HG02571 (cell line): Measurements from ENCODE around the gene DAGLA.

Experiments
- ATAC-seq: cut with Tn5 transposase; IDR thresholded peaks from one replicate; pipeline ENCODE4 v1.9.1; 2021; ENCODE audit warnings: mild to moderate bottlenecking, moderate library complexity; ENCODE audit not compliant: unreplicated experiment

The DAGLA gene

GRCh38 chr11:61745781-61746441 is 65.7 kb downstream of the DAGLA start:
- ATAC-seq = no peak

- no peak for ATAC-seq
Measured at GRCh38 chr11:61746442-61747191, 66.4 kb downstream of the DAGLA start.

GRCh38 chr11:61747192-61747966 is 67.2 kb downstream of the DAGLA start:
- ATAC-seq = peak; percentile 61

GRCh38 chr11:61747967-61748285 is 67.7 kb downstream of the DAGLA start:
- no peak for ATAC-seq

GRCh38 chr11:61749591-61750217 is 69.5 kb downstream of the DAGLA start:
- no peak for ATAC-seq

GRCh38 chr11:61750631-61751273 is 70.6 kb downstream of the DAGLA start:
- no peak for ATAC-seq

GRCh38 chr11:61751384-61751783 is 71.2 kb downstream of the DAGLA start:
- ATAC-seq = no peak

GRCh38 chr11:61752117-61752924 is 72.1 kb downstream of the DAGLA start, which contains the start of gene MYRF:
MYRF (plus strand) TSS chr11:61752636; CDS start chr11:61752745, 109 bp downstream.
- ATAC-seq = no peak

GRCh38 chr11:61752925-61753521 is 72.8 kb downstream of the DAGLA start:
- no peak for ATAC-seq

- ATAC-seq = no peak
Measured at GRCh38 chr11:61753672-61754071, 73.5 kb downstream of the DAGLA start.

- no peak for ATAC-seq
Measured at GRCh38 chr11:61754534-61755482, 74.6 kb downstream of the DAGLA start.

- ATAC-seq = no peak
Measured at GRCh38 chr11:61756147-61756451, 75.9 kb downstream of the DAGLA start.

- no peak for ATAC-seq
Measured at GRCh38 chr11:61756452-61757212, 76.4 kb downstream of the DAGLA start.

- no peak for ATAC-seq
Measured at GRCh38 chr11:61757213-61757862, 77.1 kb downstream of the DAGLA start.

GRCh38 chr11:61760946-61761345 is 80.8 kb downstream of the DAGLA start:
- no peak for ATAC-seq

- no peak for ATAC-seq
Measured at GRCh38 chr11:61761440-61762222, 81.4 kb downstream of the DAGLA start.

- ATAC-seq = no peak
Measured at GRCh38 chr11:61762223-61762615, 82.0 kb downstream of the DAGLA start.
